ENCODE results near the gene SLC39A13. TPM values are rescaled to one million over a fixed set of nuclear protein-coding genes. Genes with fewer than 3 reads are reported as not detected.

Gene SLC39A13
- total RNA-seq, 1 experiment from 2014 or later = 50.2 TPM

- ChIA-PET CTCF (no interaction called here), POLR2A (no interaction called here)
- Histone ChIP-seq H3K4me3 (ENCODE audit: low read depth in 2 of 2, low read length in 2 of 2) (no peak overlapping the region), H3K9me3 (ENCODE audit: control insufficient read depth, insufficient read depth, low read depth, low read length) (no peaks in the 10 kb centered on the region), H3K27ac (ENCODE audit: low read length) (no peak overlapping the region), H3K36me3 (ENCODE audit: control insufficient read depth, insufficient read depth, low read length) (no peaks in the 10 kb centered on the region), H3K4me1 (ENCODE audit: control insufficient read depth, insufficient read depth, low read length) (no peaks in the 10 kb centered on the region), H3K27me3 (ENCODE audit: control insufficient read depth, insufficient read depth, low read length) (no peaks in the 10 kb centered on the region)
- intact Hi-C loops (cut with micrococcal nuclease; ENCODE audit: unreplicated experiment) (no loop called here), in situ Hi-C loops (cut with HindIII; ENCODE audit: low pct_unique_long_range_greater_than_20kb, low sequenced_read_pairs) (no loop called here)
- TF ChIP-seq POLR2AphosphoS5 (IDR thresholded peaks at IDR 0.05; ENCODE audit: low read depth, low read length) = no peak
- no peak for TF ChIP-seq TCF7L2 (IDR thresholded peaks at IDR 0.05; ENCODE audit: low read depth, low read length)
- ATAC-seq (no peak), DNase-seq (ENCODE audit: low read depth, low spot score) (no peak)
- BruUV-seq (replicated peaks) = no TSS peak
These were observed 34.8 kb downstream of the SLC39A13 start for GRCh38 chr11:47443028-47443700.

GRCh38 chr11:47443817-47444216 lies 35.4 kb downstream of the SLC39A13 start:
- no peak overlapping the region for H3K27ac ChIP-seq (ENCODE audit: low read length)
- POLR2A ChIA-PET = interaction anchor here (0.5 kb wide), 1 partner anchor 15 kb away, joined by 4 read pairs; no protein-coding TSS in a partner anchor
- no peak overlapping the region for H3K4me3 ChIP-seq (ENCODE audit: low read depth in 2 of 2, low read length in 2 of 2)
- no peaks in the 10 kb centered on the region for H3K27me3 ChIP-seq (ENCODE audit: control insufficient read depth, insufficient read depth, low read length)
- intact Hi-C loops (cut with micrococcal nuclease; ENCODE audit: unreplicated experiment) = no loop called here
- no peaks in the 10 kb centered on the region for H3K9me3 ChIP-seq (ENCODE audit: control insufficient read depth, insufficient read depth, low read depth, low read length)
- no peaks in the 10 kb centered on the region for H3K4me1 ChIP-seq (ENCODE audit: control insufficient read depth, insufficient read depth, low read length)
- DNase-seq (ENCODE audit: low read depth, low spot score) (no peak), ATAC-seq (no peak)
- no TSS peak for BruUV-seq (replicated peaks)
- CTCF ChIA-PET = interaction anchor here (0.7 kb wide), 1 partner anchor 33 kb away, joined by 13 read pairs; no protein-coding TSS in a partner anchor
- in situ Hi-C loops (cut with HindIII; ENCODE audit: low pct_unique_long_range_greater_than_20kb, low sequenced_read_pairs) = no loop called here
- TF ChIP-seq TCF7L2 (IDR thresholded peaks at IDR 0.05; ENCODE audit: low read depth, low read length) (no peak), POLR2AphosphoS5 (IDR thresholded peaks at IDR 0.05; ENCODE audit: low read depth, low read length) (no peak), CTCF (IDR thresholded peaks at IDR 0.05) (no peak), SIN3A (IDR thresholded peaks at IDR 0.05; ENCODE audit: borderline replicate concordance, insufficient read depth, low read depth, low read length) (no peak), REST (IDR thresholded peaks at IDR 0.05; ENCODE audit: insufficient read depth in 1 of 2, low read depth in 2 of 2, low read length in 1 of 2) (no peak)
- no peaks in the 10 kb centered on the region for H3K36me3 ChIP-seq (ENCODE audit: control insufficient read depth, insufficient read depth, low read length)

GRCh38 chr11:47445840-47446239 lies 37.5 kb downstream of the SLC39A13 start:
- Histone ChIP-seq H3K27me3 (ENCODE audit: control insufficient read depth, insufficient read depth, low read length) (no peaks in the 10 kb centered on the region), H3K9me3 (ENCODE audit: control insufficient read depth, insufficient read depth, low read depth, low read length) (no peaks in the 10 kb centered on the region), H3K4me1 (ENCODE audit: control insufficient read depth, insufficient read depth, low read length) (no peaks in the 10 kb centered on the region), H3K36me3 (ENCODE audit: control insufficient read depth, insufficient read depth, low read length) (no peaks in the 10 kb centered on the region), H3K4me3 (ENCODE audit: low read depth in 2 of 2, low read length in 2 of 2) (no peak overlapping the region), H3K27ac (ENCODE audit: low read length) (no peak overlapping the region)
- intact Hi-C loops (cut with micrococcal nuclease; ENCODE audit: unreplicated experiment) = no loop called here
- in situ Hi-C loops (cut with HindIII; ENCODE audit: low pct_unique_long_range_greater_than_20kb, low sequenced_read_pairs) = no loop called here
- CTCF ChIA-PET = no interaction called here
- POLR2A ChIA-PET = interaction anchor here (0.6 kb wide), 1 partner anchor 91 kb away, joined by 4 read pairs; no protein-coding TSS in a partner anchor
- ATAC-seq (no peak), DNase-seq (ENCODE audit: low read depth, low spot score) (no peak)
- BruUV-seq (replicated peaks) = no TSS peak
- no peak for TF ChIP-seq CTCF (IDR thresholded peaks at IDR 0.05)
- TF ChIP-seq REST (IDR thresholded peaks at IDR 0.05; ENCODE audit: insufficient read depth in 1 of 2, low read depth in 2 of 2, low read length in 1 of 2) = no peak
- no peak for TF ChIP-seq SIN3A (IDR thresholded peaks at IDR 0.05; ENCODE audit: borderline replicate concordance, insufficient read depth, low read depth, low read length)
- no peak for TF ChIP-seq TCF7L2 (IDR thresholded peaks at IDR 0.05; ENCODE audit: low read depth, low read length)
- TF ChIP-seq POLR2AphosphoS5 (IDR thresholded peaks at IDR 0.05; ENCODE audit: low read depth, low read length) = no peak
